HuH-7.5 (cell line): ENCODE data around the gene ENG.
"Not testable (repeated sequence)": the region's sequence is repeated elsewhere in the genome, so short reads cannot be mapped to it uniquely, and the experiment has no call there.

Experiments
- DNase-seq: peaks from one replicate; pipeline ENCODE4 v3.0.0; 2011; ENCODE audit warnings: low spot score

Gene ENG

DNA sequence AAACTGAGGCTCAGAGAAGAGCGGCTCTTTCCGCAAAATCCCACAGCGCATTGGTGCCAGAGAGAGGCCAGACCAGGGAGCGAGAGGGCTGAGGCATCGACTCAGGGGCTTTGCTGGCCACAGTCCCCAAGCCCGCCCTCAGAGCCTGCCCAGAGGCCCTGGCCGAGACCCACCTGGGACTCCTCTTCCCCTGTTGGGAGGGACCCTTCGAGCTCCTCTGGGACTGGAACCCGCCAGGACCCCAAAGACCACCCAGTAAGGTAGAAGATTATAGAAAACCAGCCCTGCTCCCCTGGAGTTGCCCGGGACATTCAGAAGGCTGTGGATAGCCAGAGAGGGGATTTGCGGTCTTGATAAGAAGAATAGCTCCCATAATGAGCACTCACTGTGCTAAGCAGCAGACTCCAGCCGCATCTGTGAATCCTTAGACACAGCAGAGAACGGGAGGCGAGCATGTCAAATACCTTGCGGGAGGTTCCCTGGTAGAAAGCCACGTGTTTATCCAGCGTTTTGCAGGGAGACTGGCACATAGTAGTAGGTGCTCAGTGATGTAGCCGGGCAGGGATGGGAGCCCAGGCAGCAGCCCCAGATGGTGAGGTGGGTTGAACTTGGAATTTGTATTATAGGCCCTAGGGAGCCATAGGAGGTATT, 23.7 kb upstream of the ENG start:
- no peak for DNase-seq

GRCh38 chr9:127877566-127877998, 23.1 kb upstream of the ENG start, which contains the start of gene AK1:
Gene AK1, minus strand, starts transcription at chr9:127877675. Its CDS starts 3,058 bp downstream, at chr9:127874617.
- DNase-seq, result peak; percentile 80

GRCh38 chr9:127876764-127877562, 22.5 kb upstream of the ENG start:
- no peak for DNase-seq

DNA sequence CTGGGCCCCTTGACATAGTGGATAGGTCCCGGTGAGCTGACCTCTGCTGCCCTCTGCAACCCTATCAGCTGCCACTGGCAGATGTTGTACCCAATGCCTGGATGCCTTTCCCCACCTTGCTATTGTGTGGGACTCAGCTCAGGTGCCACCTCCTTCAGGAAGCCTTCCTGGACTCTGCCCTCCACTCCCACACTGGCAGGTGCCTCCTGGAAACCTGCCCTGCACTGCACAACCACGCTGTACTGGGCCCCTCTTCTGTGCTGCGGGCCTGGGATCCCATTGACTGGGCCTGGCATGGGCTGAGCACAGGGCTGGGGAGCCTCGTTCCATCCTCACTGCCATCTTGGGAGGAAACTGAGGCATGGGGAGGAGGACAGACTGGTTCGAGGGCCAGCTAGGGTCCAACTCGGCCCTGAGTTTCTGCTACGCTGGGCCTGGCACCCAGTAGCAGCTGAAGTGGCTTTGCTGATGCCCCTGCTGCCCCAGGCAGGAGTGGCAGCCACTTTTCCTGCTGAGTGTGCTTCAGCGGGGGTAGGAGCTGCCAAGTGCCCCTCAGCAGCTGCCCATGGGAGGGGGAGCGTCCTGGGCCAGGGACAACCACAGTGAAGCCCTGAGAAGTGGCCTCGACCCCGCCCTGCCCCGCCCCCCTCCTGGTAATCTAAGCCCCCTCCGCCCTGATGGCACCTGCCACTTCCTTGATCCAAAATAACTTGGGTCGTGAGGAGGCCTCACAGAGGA, 21.7 kb upstream of the ENG start:
- no peak for DNase-seq

- DNase-seq, result no peak
Observed at GRCh38 chr9:127875306-127875966, 21.0 kb upstream of the ENG start.

DNA sequence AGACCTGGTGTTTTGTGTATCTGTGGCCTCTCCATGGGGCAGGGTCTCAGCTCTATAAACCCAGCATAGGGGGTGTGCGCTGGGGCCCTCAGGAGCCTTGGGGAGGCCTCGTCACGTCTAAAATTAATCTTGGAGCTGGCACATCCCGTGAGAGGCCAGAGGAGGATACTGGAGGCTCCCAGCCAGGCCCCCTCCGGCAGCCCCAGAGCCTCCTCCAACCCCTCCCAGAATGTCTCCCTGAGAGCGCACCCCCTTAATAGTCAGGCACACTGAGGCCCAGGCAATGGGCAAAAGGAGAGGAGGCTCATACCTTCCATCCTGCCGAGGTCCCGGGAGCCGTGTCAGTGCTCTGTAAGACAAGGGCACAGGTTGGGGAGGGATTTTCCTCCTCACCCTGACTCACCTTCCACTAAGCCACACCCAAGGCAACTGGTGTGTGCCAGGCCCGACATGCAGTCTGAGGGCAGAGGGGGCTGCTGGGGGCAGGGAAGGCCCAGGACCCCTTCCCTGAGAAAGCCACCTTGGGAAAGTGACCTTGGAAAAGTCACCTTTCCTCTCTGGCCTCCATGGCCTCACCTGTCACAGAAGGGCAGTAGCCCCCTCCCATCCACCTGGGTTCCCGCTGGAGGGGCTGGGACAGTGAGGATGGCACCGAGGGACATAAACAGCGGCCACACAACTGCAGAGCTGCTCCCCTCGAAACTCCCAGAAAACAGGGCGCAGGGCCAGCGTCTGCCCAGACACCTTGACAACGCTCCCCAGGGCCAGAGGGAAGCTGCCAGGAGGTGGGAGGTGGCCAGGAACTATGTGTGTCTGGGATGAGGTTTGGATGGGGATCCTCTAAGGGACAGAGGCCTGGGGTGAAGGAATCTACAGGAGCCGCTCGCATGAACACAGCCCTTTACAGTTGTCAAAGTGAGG, 20.1 kb upstream of the ENG start:
- no peak for DNase-seq

- no peak for DNase-seq
Observed at GRCh38 chr9:127873886-127874285, 19.4 kb upstream of the ENG start.

- DNase-seq, result no peak
Observed at GRCh38 chr9:127873223-127873691, 18.8 kb upstream of the ENG start.

GRCh38 chr9:127872369-127873222, 18.1 kb upstream of the ENG start:
- no peak for DNase-seq

DNA sequence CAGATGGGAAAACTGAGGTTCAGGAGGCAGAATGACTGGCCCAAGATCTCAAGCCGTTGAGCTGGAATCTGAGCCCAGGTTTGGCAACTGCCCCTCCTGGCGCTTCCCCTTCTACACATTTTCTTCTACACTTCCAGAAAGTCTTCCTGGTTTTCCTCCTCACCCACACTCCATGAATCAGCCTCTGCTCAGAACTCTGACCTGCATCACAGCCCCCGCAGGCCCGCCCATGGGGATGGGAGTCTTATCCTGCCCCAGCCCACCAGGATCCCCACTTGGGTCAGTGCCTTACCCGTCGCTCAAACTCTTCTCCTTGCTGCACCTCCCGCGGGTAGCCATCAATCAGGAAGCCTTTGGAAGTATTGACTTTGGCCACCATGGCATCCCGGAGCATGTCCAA, 17.1 kb upstream of the ENG start:
- no peak for DNase-seq

GRCh38 chr9:127870887-127871286, 16.4 kb upstream of the ENG start:
- no peak for DNase-seq

GRCh38 chr9:127870153-127870491, 15.7 kb upstream of the ENG start:
- DNase-seq, result not testable (repeated sequence)

GRCh38 chr9:127869310-127870152, 15.1 kb upstream of the ENG start:
- DNase-seq, result peak; percentile 99

- DNase-seq, result no peak
Observed at GRCh38 chr9:127868278-127868902, 13.9 kb upstream of the ENG start.

DNA sequence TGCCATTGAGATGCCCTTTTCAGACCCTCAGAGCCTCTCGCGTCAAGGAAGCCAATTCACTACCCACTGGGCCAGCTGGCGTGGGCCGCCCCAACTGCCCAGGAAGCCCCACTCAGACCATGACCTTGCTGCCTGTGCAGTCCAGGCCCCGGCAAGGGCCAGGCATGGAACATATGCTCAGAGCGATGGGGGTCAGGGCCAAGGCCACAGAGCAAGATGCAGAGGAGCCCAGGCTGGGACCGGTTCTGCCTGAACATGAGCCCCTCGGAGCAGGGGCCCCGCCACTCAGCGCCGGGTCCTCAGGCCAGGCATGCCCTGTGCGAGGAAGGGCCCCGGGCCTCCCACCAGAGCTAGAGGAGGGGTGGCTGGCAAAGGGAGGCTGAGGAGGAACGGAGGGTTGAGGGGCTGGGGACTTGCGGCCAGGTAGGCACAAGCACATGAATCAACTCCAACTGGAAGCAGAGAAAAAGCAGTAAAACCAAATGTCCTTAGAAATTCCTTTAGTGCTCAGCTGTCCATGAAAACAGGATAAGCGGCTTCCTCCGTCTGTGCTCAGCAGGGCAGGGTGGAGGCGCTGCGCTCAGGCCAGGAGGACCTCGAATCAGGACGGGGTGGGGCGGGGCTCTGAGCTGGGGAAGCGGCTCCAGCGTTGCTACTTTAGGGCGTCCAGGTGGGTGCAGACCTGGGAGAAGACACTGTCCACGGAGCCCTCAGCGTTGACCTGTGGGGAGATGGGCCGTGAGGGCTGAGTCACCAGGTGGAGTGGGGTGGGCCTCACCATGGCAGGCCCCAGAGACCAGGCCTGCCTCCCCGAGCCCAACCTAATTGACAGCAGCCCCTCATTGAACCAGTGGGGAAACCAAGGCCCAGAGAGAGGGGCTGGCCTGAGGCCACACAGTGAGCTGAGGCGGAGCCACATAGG, 13.2 kb upstream of the ENG start:
- DNase-seq, result no peak

DNA sequence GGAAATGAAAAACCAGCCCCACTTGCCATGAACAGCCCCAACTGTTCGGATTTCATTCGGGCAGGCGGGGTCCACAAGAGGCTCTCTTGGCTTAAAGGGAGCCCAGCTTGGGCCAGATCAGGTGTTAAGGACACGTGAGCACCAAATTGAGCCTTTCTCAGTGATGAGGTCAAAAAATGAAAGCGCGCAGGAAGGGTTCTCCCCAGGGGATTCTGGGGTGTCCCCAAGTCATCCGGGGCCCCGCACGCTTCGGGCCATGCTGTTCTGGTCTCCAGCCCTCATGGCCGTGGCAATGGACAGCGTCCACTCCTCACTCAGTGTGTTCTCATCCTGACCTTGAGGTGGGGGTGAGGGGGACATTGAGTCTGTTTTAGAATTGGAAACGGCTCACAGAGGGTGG, 12.1 kb upstream of the ENG start:
- no peak for DNase-seq

- no peak for DNase-seq
Observed at GRCh38 chr9:127865645-127866464, 11.4 kb upstream of the ENG start.
